Heart left ventricle (tissue), 16 donors: ENCODE data around the gene ITPRID2. TPM values are rescaled to one million over a fixed set of nuclear protein-coding genes. Genes with fewer than 3 reads are reported as not detected.
"Not testable (repeated sequence)": the region's sequence is repeated elsewhere in the genome, so short reads cannot be mapped to it uniquely, and the experiment has no call there.

Experiments used
- ATAC-seq, 4 donors: fragments of 200-7000 bp; cut with Tn5 transposase; one replicate each; pipeline ENCODE4 v1.9.1; 2020 to 2022; ENCODE audit warnings: moderate library complexity in 4 of 4, mild to moderate bottlenecking in 3 of 4, moderate number of reproducible peaks in 1 of 4
- DNase-seq, 5 donors: peaks; one replicate each; pipeline ENCODE4 v3.0.0-alpha.2; 2020
- H3K27ac ChIP-seq, 12 donors: fragments of 200-600 bp; sonication (generic) in 4 of 12; one replicate each; pipeline versions ENCODE4 v1.5.0 to v1.8.0; 2016 to 2022; ENCODE audit warnings: mild to moderate bottlenecking in 2 of 12
- H3K27me3 ChIP-seq, 9 donors: fragments of 200-600 bp; sonication (generic) in 2 of 9; one replicate each; pipeline versions ENCODE4 v1.5.1 to v1.8.0; 2016 to 2022; ENCODE audit warnings: mild to moderate bottlenecking in 3 of 9
- H3K36me3 ChIP-seq, 9 donors: fragments of 200-600 bp; sonication (generic) in 2 of 9; one replicate each; pipeline versions ENCODE4 v1.5.0 to v1.8.0; 2018 to 2022; ENCODE audit warnings: mild to moderate bottlenecking in 2 of 9
- H3K4me1 ChIP-seq, 12 donors: fragments of 200-600 bp; sonication (generic) in 4 of 12; one replicate each; pipeline versions ENCODE4 v1.5.0 to v1.8.0; 2016 to 2022; ENCODE audit warnings: mild to moderate bottlenecking in 3 of 12
- H3K4me3 ChIP-seq, 12 donors: fragments of 200-600 bp; sonication (generic) in 4 of 12; one replicate each; pipeline versions ENCODE4 v1.5.0 to v1.8.0; 2017 to 2022; ENCODE audit warnings: mild to moderate bottlenecking in 9 of 12, moderate library complexity in 4 of 12
- H3K9me3 ChIP-seq, 12 donors: fragments of 200-600 bp; sonication (generic) in 4 of 12; one replicate each; pipeline versions ENCODE4 v1.5.0 to v1.8.0; 2016 to 2022; ENCODE audit warnings: mild to moderate bottlenecking in 1 of 12
- POLR2A ChIP-seq, 2 donors: fragments of 450-650 bp; IDR thresholded peaks; one replicate each; pipeline ENCODE4 v1.6.1; 2017; ENCODE audit warnings: antibody characterized with exemption in 2 of 2, mild to moderate bottlenecking in 2 of 2, moderate library complexity in 2 of 2
- WGBS, 4 donors: extraction: QIAGEN DNeasy Blood & Tissue Kit in 2 of 4; methylation state at CpG; one replicate each; pipeline versions ENCODE4 v1.1.5 to v1.1.7; 2013 to 2018; 5-methylcytosine and 5-hydroxymethylcytosine counted together
- intact Hi-C, 10 donors: fragments of 100-400 bp; cut with DNase I; formaldehyde crosslinking; loops; one replicate each; pipeline versions ENCODE4 v1.11.1 to v1.14.2; 2022
- polyA plus RNA-seq, 2 donors: library from polyadenylated mRNA; stranded (reverse); fragments of 200-250 nt; gene quantifications; one replicate each; pipeline ENCODE4 v1.2.3, GENCODE V29; 2013
- total RNA-seq, 9 donors: library from RNA; depleted of rRNA in 2 of 9; stranded (reverse); fragments of >200 nt in 2 of 9; fragmentation: NEBNext Ultra II Directional in 3 of 9; extraction: Animal tissue kit (Norgen Biotek cat#: 25700) in 3 of 9; gene quantifications; one replicate each; pipeline versions ENCODE4 v1.1.0 to v1.2.4, GENCODE V29; 2016 to 2023
- TF ChIP-seq, protein P1 (sequence below), 12 donors: fragments of 200-600 bp; sonication (generic) in 4 of 12; IDR thresholded peaks; one replicate each; pipeline versions ENCODE4 v1.5.0 to v1.8.0; 2018 to 2022; ENCODE audit warnings: antibody characterized with exemption in 12 of 12, mild to moderate bottlenecking in 5 of 12
- donor health status: ischemic (EF 13 %, LVEDD 7.1; RV severe dilation, severe dysfunction).
- donor health status: healthy with polysubstance abuse.
- donor health status: DM: no; HTN: yes; CAD: no.
- donor health status: DM: no; HTN: no; CAD: no.
- donor health status: ischemic (EF 25% LVEDD 6.9; RV normal size, moderate dysfunction).
- donor health status: ischemic (EF 25% LVEDD 5.7; RV mildly dilated, moderate dysfunction).
- donor health status: healthy.
- donor health status: DM: yes; HTN: yes; CAD: no.
- donor health status: ischemic (EF 35%, LVEDD 5.7; RV mildly dilated, moderate dysfunction).
- donor health status: nonischemic (EF 11% LVEDD 7.7; RV severe dilation, severe dysfunction).
- donor health status: DM: yes; HTN: yes; CAD: no.
- donor health status: PGD.
- donor health status: ischemic (EF 29% LVEDD 5.4; RV normal size, mild dysfunction).
- donor health status: nonischemic (EF 23%, LVEDD 6.1; RV moderate dilation, normal function).

ITPRID2 gene
- total and polyA plus RNA-seq, 11 donors: 37.8 to 85.9 (median 59.3) TPM

- Histone ChIP-seq H3K36me3 (no peaks in the 10 kb centered on the region), H3K27me3 (no peaks in the 10 kb centered on the region), H3K4me1 (peaks cover 0 to 13% (median 0%) of the 10 kb centered on the region in 12 donors), H3K4me3 (no peak overlapping the region), H3K27ac (no peak overlapping the region), H3K9me3 (no peaks in the 10 kb centered on the region)
- WGBS, 4 donors: 62 to 83% (median 75%) methylated on average over 1 of the region's 1 CpG
- intact Hi-C loops: loop anchor here in 6 of 10 donors (5.0 to 10.0 kb wide), 2 partner anchors 208 to 210 kb away; no protein-coding TSS in a partner anchor
- DNase-seq: no peak
- TF ChIP-seq, protein P1, sequence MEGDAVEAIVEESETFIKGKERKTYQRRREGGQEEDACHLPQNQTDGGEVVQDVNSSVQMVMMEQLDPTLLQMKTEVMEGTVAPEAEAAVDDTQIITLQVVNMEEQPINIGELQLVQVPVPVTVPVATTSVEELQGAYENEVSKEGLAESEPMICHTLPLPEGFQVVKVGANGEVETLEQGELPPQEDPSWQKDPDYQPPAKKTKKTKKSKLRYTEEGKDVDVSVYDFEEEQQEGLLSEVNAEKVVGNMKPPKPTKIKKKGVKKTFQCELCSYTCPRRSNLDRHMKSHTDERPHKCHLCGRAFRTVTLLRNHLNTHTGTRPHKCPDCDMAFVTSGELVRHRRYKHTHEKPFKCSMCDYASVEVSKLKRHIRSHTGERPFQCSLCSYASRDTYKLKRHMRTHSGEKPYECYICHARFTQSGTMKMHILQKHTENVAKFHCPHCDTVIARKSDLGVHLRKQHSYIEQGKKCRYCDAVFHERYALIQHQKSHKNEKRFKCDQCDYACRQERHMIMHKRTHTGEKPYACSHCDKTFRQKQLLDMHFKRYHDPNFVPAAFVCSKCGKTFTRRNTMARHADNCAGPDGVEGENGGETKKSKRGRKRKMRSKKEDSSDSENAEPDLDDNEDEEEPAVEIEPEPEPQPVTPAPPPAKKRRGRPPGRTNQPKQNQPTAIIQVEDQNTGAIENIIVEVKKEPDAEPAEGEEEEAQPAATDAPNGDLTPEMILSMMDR (IDR thresholded peaks at IDR 0.05): no peak
- no peak for TF ChIP-seq POLR2A (IDR thresholded peaks at IDR 0.05)
- no peak for ATAC-seq
Observed at GRCh38 chr2:181952404-181953226, 61.1 kb downstream of the ITPRID2 start.

- no peaks in the 10 kb centered on the region for H3K27me3 ChIP-seq
- 1 to 3% (median 2%) methylated on average over 18 to 19 of the region's 19 CpGs for WGBS, 4 donors
- no peaks in the 10 kb centered on the region for H3K9me3 ChIP-seq
- peak in 3 of 4 donors; percentile 32 to 59 (median 45) for ATAC-seq
- no peak for TF ChIP-seq POLR2A (IDR thresholded peaks at IDR 0.05)
- TF ChIP-seq, protein P1 (IDR thresholded peaks at IDR 0.05): peak; percentile 51 to 69 (median 62)
- H3K27ac ChIP-seq: no peak overlapping the region
- peak; percentile 15 to 56 (median 43) for DNase-seq
- H3K36me3 ChIP-seq: no peaks in the 10 kb centered on the region
- H3K4me1 ChIP-seq: peaks cover 0 to 13% (median 0%) of the 10 kb centered on the region in 12 donors
- peak overlapping the region in 8 of 12 donors; percentile 4 to 48 (median 25) for H3K4me3 ChIP-seq
- intact Hi-C loops: loop anchor here (1.0 to 10.0 kb wide), 6 partner anchors 209 to 213 kb away; no protein-coding TSS in a partner anchor
Observed at GRCh38 chr2:181953881-181954537, 62.5 kb downstream of the ITPRID2 start.

GRCh38 chr2:181954538-181954883 lies 63.0 kb downstream of the ITPRID2 start:
- DNase-seq (no peak), ATAC-seq (no peak)
- 22 to 26% (median 23%) methylated on average over 4 of the region's 4 CpGs for WGBS, 4 donors
- intact Hi-C loops: loop anchor here (1.0 to 10.0 kb wide), 6 partner anchors 210 to 214 kb away; no protein-coding TSS in a partner anchor
- H3K9me3 ChIP-seq: no peaks in the 10 kb centered on the region
- H3K27me3 ChIP-seq: no peaks in the 10 kb centered on the region
- peaks cover 0 to 13% (median 0%) of the 10 kb centered on the region in 12 donors for H3K4me1 ChIP-seq
- H3K4me3 ChIP-seq: peak overlapping the region in 7 of 12 donors; percentile 4 to 48 (median 27)
- no peak overlapping the region for H3K27ac ChIP-seq
- TF ChIP-seq POLR2A (IDR thresholded peaks at IDR 0.05): no peak
- TF ChIP-seq, protein P1 (IDR thresholded peaks at IDR 0.05): peak in 1 of 12 donors; percentile 5
- H3K36me3 ChIP-seq: no peaks in the 10 kb centered on the region

GRCh38 chr2:181955010-181955409 lies 63.5 kb downstream of the ITPRID2 start:
- H3K36me3 ChIP-seq: no peaks in the 10 kb centered on the region
- H3K27me3 ChIP-seq: no peaks in the 10 kb centered on the region
- no peak overlapping the region for H3K27ac ChIP-seq
- H3K4me3 ChIP-seq: no peak overlapping the region
- TF ChIP-seq POLR2A (IDR thresholded peaks at IDR 0.05): no peak
- TF ChIP-seq, protein P1 (IDR thresholded peaks at IDR 0.05): no peak
- DNase-seq (no peak), ATAC-seq (no peak)
- peaks cover 0 to 13% (median 0%) of the 10 kb centered on the region in 12 donors for H3K4me1 ChIP-seq
- no peaks in the 10 kb centered on the region for H3K9me3 ChIP-seq
- WGBS, 4 donors: 24 to 45% (median 35%) methylated on average over 1 of the region's 1 CpG
- intact Hi-C loops: loop anchor here in 3 of 10 donors (2.0 to 10.0 kb wide), 3 partner anchors 210 to 214 kb away; no protein-coding TSS in a partner anchor

- not testable (repeated sequence) for H3K4me3 ChIP-seq, H3K27ac ChIP-seq, H3K27me3 ChIP-seq, ATAC-seq, H3K9me3 ChIP-seq, DNase-seq, H3K36me3 ChIP-seq
- 94 to 100% (median 97%) methylated on average over 3 of the region's 3 CpGs for WGBS, 4 donors
- intact Hi-C loops: loop anchor here in 3 of 10 donors (2.0 to 10.0 kb wide), 3 partner anchors 211 to 215 kb away; no protein-coding TSS in a partner anchor
- H3K4me1 ChIP-seq: peaks cover 0 to 13% (median 0%) of the 10 kb centered on the region in 12 donors
Observed at GRCh38 chr2:181955866-181956265, 64.3 kb downstream of the ITPRID2 start.
